Loucy (cell line): ENCODE data around the gene GNB5.

ENCODE experiments used
- H2AFZ ChIP-seq: fragments of 200-600 bp; sonication (generic); 2 replicates; pipeline ENCODE4 v1.6.0; 2016; ENCODE audit warnings: antibody characterized with exemption, mild to moderate bottlenecking, low read length, moderate library complexity
- H3F3A ChIP-seq: fragments of 200-600 bp; 2 replicates; pipeline ENCODE4 v1.6.0; 2016; ENCODE audit warnings: antibody characterized with exemption, low read depth, mild to moderate bottlenecking
- H3K27me3 ChIP-seq: fragments of 200-600 bp; sonication (generic); 2 replicates; pipeline ENCODE4 v1.6.1; 2014; ENCODE audit warnings: low read length, mild to moderate bottlenecking; ENCODE audit not compliant: insufficient read depth, poor library complexity, severe bottlenecking
- H3K36me3 ChIP-seq: fragments of 200-600 bp; sonication (generic); 2 replicates; pipeline ENCODE4 v1.6.1; 2016; ENCODE audit warnings: low read length; ENCODE audit not compliant: insufficient read depth
- H3K4me1 ChIP-seq: fragments of 200-600 bp; sonication (generic); 2 replicates; pipeline ENCODE4 v1.5.1; 2014; ENCODE audit warnings: low read length, mild to moderate bottlenecking; ENCODE audit not compliant: insufficient read depth, poor library complexity, severe bottlenecking
- H3K4me2 ChIP-seq: fragments of 200-600 bp; sonication (generic); 2 replicates; pipeline ENCODE4 v1.6.0; 2014; ENCODE audit warnings: antibody characterized with exemption, low read length, low read depth, mild to moderate bottlenecking; ENCODE audit not compliant: poor library complexity, severe bottlenecking
- H3K4me3 ChIP-seq: fragments of 200-600 bp; sonication (generic); 2 replicates; pipeline ENCODE4 v1.5.1; 2014; ENCODE audit warnings: low read length, mild to moderate bottlenecking, mixed read lengths; ENCODE audit not compliant: poor library complexity, severe bottlenecking
- H3K79me2 ChIP-seq: fragments of 200-600 bp; sonication (generic); 2 replicates; pipeline ENCODE4 v1.6.1; 2014; ENCODE audit warnings: low read length; ENCODE audit not compliant: insufficient read depth
- H3K9ac ChIP-seq: fragments of 200-600 bp; sonication (generic); 2 replicates; pipeline ENCODE4 v1.6.0; 2014; ENCODE audit warnings: mild to moderate bottlenecking, low read depth, low read length, moderate library complexity; ENCODE audit not compliant: poor library complexity, severe bottlenecking
- H3K9me2 ChIP-seq: fragments of 200-600 bp; sonication (generic); replicated peaks from 2 replicates; pipeline ENCODE4 v1.6.1; 2016; ENCODE audit warnings: low read depth, low read length, mixed read lengths
- H3K9me3 ChIP-seq: fragments of 200-600 bp; sonication (generic); 2 replicates; pipeline ENCODE4 v1.6.1; 2014; ENCODE audit warnings: mild to moderate bottlenecking, antibody characterized with exemption, low read length, low read depth; ENCODE audit not compliant: insufficient read depth
- H4K20me1 ChIP-seq: fragments of 200-600 bp; sonication (generic); 2 replicates; pipeline ENCODE4 v1.6.0; 2014; ENCODE audit warnings: antibody characterized with exemption, low read length, mild to moderate bottlenecking; ENCODE audit not compliant: insufficient read depth, poor library complexity, severe bottlenecking
- EZH2phosphoT487 ChIP-seq: fragments of 200-600 bp; IDR thresholded peaks from 2 replicates; pipeline ENCODE4 v1.6.1; 2018; ENCODE audit warnings: antibody characterized with exemption, mild to moderate bottlenecking, moderate library complexity, borderline replicate concordance
- TF ChIP-seq, protein P1 (sequence below): fragments of 200-600 bp; sonication (generic); conservative IDR thresholded peaks from 2 replicates; pipeline ENCODE4 v1.5.1; 2014; ENCODE audit warnings: mild to moderate bottlenecking, antibody characterized with exemption, low read length

GNB5 gene

DNA sequence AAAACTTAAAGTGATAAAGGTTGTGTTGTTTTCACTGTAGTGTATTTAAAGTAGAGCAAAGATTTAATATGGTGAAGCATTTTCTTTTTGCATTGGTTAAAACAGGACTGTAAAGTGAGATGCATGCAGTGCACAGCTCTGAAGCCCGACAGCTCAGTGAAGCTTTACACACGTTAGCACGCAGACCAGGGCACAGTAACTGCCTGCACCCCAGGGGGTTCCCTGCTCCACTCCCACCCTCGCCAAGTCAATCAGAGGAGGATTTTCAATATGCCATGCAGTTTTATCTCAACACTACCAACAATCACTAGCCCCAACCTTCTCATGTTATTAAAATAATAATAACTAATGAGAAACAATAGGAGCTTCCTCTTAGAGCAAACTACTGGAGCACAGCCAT lies 50.5 kb downstream of the GNB5 start:
- Histone ChIP-seq H3K9ac (no peak overlapping the region), H3K36me3 (peaks cover 29% of the 10 kb centered on the region; the same call in 1 of the 2 replicates), H3K9me2 (no peaks in the 10 kb centered on the region), H3K4me3 (no peak overlapping the region), H3K4me2 (no peak overlapping the region), H4K20me1 (no peaks in the 10 kb centered on the region), H3K27me3 (no peaks in the 10 kb centered on the region), H3K79me2 (no peaks in the 10 kb centered on the region), H2AFZ (no peak overlapping the region), H3F3A (no peaks in the 10 kb centered on the region), H3K4me1 (peaks cover 13% of the 10 kb centered on the region), H3K9me3 (no peaks in the 10 kb centered on the region)
- no peak for TF ChIP-seq EZH2phosphoT487
- TF ChIP-seq, protein P1, sequence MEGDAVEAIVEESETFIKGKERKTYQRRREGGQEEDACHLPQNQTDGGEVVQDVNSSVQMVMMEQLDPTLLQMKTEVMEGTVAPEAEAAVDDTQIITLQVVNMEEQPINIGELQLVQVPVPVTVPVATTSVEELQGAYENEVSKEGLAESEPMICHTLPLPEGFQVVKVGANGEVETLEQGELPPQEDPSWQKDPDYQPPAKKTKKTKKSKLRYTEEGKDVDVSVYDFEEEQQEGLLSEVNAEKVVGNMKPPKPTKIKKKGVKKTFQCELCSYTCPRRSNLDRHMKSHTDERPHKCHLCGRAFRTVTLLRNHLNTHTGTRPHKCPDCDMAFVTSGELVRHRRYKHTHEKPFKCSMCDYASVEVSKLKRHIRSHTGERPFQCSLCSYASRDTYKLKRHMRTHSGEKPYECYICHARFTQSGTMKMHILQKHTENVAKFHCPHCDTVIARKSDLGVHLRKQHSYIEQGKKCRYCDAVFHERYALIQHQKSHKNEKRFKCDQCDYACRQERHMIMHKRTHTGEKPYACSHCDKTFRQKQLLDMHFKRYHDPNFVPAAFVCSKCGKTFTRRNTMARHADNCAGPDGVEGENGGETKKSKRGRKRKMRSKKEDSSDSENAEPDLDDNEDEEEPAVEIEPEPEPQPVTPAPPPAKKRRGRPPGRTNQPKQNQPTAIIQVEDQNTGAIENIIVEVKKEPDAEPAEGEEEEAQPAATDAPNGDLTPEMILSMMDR = no peak

DNA sequence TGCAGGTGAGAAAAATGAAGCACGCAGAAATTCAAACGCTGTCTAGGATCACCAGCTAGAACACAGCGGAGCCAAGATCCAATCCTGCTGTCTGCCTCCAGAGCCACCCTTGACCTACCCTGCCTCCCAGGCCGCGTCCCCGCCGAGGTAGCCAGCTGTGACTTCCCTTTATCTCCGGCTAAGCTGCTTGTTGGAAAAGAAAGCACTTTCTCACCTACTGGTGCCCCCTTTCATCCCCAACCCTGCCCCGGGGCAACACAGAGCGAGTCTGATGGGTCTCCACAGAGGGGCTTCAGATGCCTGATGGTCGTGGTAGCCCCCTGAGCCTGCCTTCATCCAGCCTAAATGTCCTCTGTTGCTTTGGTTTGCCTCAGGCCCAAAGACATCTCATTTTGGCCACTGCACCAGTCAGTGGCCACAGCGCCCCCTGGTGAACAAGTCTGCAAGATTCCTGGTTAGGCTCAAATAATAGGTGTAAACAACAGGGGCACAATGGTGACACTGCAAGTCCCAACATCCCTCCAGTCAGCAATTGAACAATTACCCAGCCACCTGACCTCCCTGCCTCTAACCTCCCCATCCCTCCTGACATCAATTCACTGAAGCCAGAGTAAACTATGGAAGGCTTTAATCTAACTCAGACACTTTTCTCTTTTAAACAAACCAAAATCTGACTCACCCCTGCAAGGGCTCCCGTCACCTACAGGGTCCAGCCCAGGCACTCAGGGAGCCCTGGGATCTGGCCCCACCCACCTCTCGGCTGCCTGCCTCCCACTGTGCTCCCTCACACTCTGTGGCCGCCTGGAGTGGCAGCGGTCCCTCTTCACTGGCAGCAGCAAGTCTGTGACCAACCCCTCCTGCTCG lies 51.4 kb downstream of the GNB5 start:
- peaks cover 28% of the 10 kb centered on the region; the same call in 1 of the 2 replicates for H3K36me3 ChIP-seq
- TF ChIP-seq EZH2phosphoT487 = no peak
- TF ChIP-seq, protein P1 = peak; percentile 92
- H3K4me3 ChIP-seq = no peak overlapping the region
- no peak overlapping the region for H3K4me2 ChIP-seq
- H4K20me1 ChIP-seq = no peaks in the 10 kb centered on the region
- H3K79me2 ChIP-seq = no peaks in the 10 kb centered on the region
- H3F3A ChIP-seq = no peaks in the 10 kb centered on the region
- H3K9me3 ChIP-seq = no peaks in the 10 kb centered on the region
- peaks cover 13% of the 10 kb centered on the region for H3K4me1 ChIP-seq
- no peaks in the 10 kb centered on the region for H3K9me2 ChIP-seq
- H3K9ac ChIP-seq = no peak overlapping the region
- no peaks in the 10 kb centered on the region for H3K27me3 ChIP-seq
- no peak overlapping the region for H2AFZ ChIP-seq

DNA sequence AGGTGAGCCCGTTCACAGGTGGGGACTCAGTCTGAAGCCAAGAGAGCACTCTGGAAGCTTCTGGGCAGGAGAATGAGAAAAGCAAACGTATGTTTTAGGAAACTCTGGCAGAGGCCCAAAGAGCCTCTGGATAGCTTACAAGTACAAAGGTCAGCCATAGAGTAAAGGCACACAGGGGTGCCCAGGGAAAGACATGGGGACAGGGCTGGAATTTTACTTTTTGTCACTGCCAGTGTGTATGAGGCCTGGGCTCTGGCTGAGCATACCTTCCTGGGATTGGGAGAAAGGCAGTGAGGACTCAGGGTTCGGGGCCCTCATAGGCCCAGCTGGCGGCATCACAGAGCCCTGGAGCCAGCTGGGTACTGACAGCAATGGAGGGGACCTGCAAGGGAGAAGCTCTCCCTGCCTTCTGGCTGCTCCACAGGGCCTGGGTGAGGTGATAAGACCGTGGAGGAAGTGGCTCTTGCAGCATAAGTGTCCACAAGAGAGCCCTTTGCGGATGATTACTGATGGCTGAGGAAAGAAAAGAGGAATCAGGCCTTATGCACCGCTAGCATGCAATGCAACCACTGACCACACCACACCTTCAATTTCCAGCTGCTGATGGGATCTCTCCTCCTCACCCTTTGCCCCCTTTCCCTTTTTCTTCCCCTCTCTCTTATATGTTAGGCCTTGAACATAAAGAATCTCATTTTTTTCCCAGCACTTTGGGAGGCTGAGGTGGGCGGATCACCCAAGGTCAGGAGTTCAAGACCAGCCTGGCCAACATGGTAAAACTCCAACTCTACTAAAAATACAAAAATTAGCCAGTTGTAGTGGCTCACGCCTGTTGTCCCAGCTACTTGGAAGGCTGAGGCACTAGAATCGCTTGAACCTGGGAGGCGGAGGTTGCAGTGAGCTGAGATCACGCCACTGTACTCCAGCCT lies 53.5 kb downstream of the GNB5 start:
- H3K4me3 ChIP-seq = no peak overlapping the region
- no peaks in the 10 kb centered on the region for H4K20me1 ChIP-seq
- peaks cover 27% of the 10 kb centered on the region; the same call in 1 of the 2 replicates for H3K36me3 ChIP-seq
- H3K9me2 ChIP-seq = no peaks in the 10 kb centered on the region
- H3K4me1 ChIP-seq = peaks cover 13% of the 10 kb centered on the region
- H3F3A ChIP-seq = no peaks in the 10 kb centered on the region
- no peak overlapping the region for H2AFZ ChIP-seq
- no peaks in the 10 kb centered on the region for H3K9me3 ChIP-seq
- no peaks in the 10 kb centered on the region for H3K79me2 ChIP-seq
- no peak overlapping the region for H3K4me2 ChIP-seq
- no peak for TF ChIP-seq EZH2phosphoT487
- TF ChIP-seq, protein P1 = no peak
- no peak overlapping the region for H3K9ac ChIP-seq
- H3K27me3 ChIP-seq = no peaks in the 10 kb centered on the region
